A549 (cell line): ENCODE measurements around the gene FBN3.
A peak's percentile ranks its signal among the peaks of the same experiment; 100 is the strongest.

Source experiments
- CEBPB ChIP-seq, 2 experiments: fragments of >200 bp in 1 of 2; sonication (Bioruptor Twin) in 1 of 2; formaldehyde crosslinking in 1 of 2; IDR thresholded peaks; 2 replicates each; pipeline ENCODE4 v1.6.1; 2012 to 2016
- CTCF ChIP-seq: fragments of >200 bp; sonication (Bioruptor Twin); formaldehyde crosslinking; IDR thresholded peaks from 3 replicates; pipeline ENCODE4 v1.5.1; 2016
- HOXA7 ChIP-seq: fragments of 250-450 bp; sonication (Bioruptor Pico); IDR thresholded peaks from 2 replicates; pipeline ENCODE4 v1.5.0; 2020; ENCODE audit warnings: mild to moderate bottlenecking, moderate library complexity
- JUN ChIP-seq, 2 experiments: fragments of >200 bp; sonication (Bioruptor Twin); formaldehyde crosslinking; IDR thresholded peaks; 2 replicates in 1 of 2; 3 replicates in 1 of 2; pipeline ENCODE4 v1.6.1; 2016 to 2017
- NR3C1 ChIP-seq: fragments of >200 bp; sonication (Bioruptor Twin); formaldehyde crosslinking; IDR thresholded peaks from 3 replicates; pipeline ENCODE4 v1.6.1; 2017
- PHF8 ChIP-seq: fragments of 200-600 bp; sonication (generic); IDR thresholded peaks from 2 replicates; pipeline ENCODE4 v1.6.1; 2016; ENCODE audit warnings: low read depth, mild to moderate bottlenecking, antibody characterized with exemption, moderate library complexity, borderline replicate concordance
- POLR2A ChIP-seq: IDR thresholded peaks from 2 replicates; pipeline ENCODE4 v1.6.1; 2012; ENCODE audit warnings: mild to moderate bottlenecking, low read length
- RCOR1 ChIP-seq: fragments of 150-350 bp; IDR thresholded peaks from 2 replicates; pipeline ENCODE4 v1.6.1; 2014; ENCODE audit warnings: antibody characterized with exemption, low read length, low read depth
- REST ChIP-seq: fragments of 200-600 bp; sonication (generic); IDR thresholded peaks from 2 replicates; pipeline ENCODE4 v1.6.1; 2016; ENCODE audit warnings: antibody characterized with exemption, mild to moderate bottlenecking, moderate library complexity

GRCh38 chr19:8081569-8082550 is 67.5 kb downstream of the FBN3 start:
- TF ChIP-seq CTCF (no peak), REST (no peak), HOXA7 (CRISPR knock-in tag) (no peak), NR3C1 (no peak), CEBPB (IDR thresholded peaks at IDR 0.05) (peak; percentile 67 to 81; a peak in 3 of 4 replicates), JUN (IDR thresholded peaks at IDR 0.05) (no peak), RCOR1 (no peak), POLR2A (no peak), PHF8 (no peak)
